ENCODE measurements around the gene DDX19B.

DNA sequence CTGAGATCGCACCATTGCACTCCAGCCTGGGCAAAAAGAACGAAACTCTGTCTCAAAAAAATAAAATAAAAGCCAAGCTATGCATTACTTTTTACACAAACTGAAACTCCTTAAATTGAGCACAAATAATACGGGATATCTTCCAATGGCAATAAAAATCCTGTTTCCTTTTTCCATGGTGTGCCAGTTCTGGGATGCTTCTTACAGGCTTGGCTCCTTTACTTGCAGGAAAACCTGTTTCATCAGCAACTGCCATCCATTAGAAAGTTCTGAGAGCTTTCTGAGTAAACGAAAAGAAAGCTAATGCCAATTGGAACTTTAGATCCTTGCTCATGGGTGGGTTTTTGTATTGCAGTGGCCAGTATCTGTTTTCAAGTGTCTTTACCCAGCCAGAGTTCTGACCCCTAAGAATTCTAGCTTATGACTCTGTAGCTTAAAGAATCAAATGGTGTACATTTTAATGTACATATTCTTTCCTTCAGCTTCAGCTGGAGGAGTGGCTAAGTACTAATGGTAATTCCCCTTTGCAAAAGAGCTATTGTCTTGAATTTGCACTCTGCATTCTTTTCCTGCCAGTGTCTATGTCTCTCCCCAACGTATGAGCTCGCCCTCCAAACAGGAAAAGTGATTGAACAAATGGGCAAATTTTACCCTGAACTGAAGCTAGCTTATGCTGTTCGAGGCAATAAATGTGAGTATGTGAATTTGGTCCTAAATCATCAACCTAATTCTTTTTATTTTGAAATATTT, 26.2 kb downstream of the DDX19B start:
- no peak for TF ChIP-seq YY1 (IDR thresholded peaks at IDR 0.05; ENCODE audit: insufficient read depth, insufficient read length)
- no peak for TF ChIP-seq SUZ12 (IDR thresholded peaks at IDR 0.05; ENCODE audit: extremely low read depth, insufficient read depth, insufficient read length)
- TF ChIP-seq ZNF274 (IDR thresholded peaks at IDR 0.05; ENCODE audit: low read depth, low read length), result no peak
